SU-DHL-6 (cell line): ENCODE data around the gene CYP2B6.

ENCODE experiments used
- H2AFZ ChIP-seq: fragments of 200-600 bp; sonication (generic); 2 replicates; pipeline ENCODE4 v1.6.1; 2014; ENCODE audit warnings: low read depth, mild to moderate bottlenecking, moderate library complexity, mixed read lengths, antibody characterized with exemption, low read length; ENCODE audit not compliant: severe bottlenecking
- H3F3A ChIP-seq: fragments of 200-600 bp; shearing (Covaris generic); 2 replicates; pipeline ENCODE4 v1.6.0; 2016; ENCODE audit warnings: antibody characterized with exemption, mild to moderate bottlenecking; ENCODE audit not compliant: insufficient read depth
- H3K27ac ChIP-seq: fragments of 200-600 bp; sonication (generic); 2 replicates; pipeline ENCODE4 v1.5.1; 2016; ENCODE audit warnings: low read depth, mild to moderate bottlenecking, low read length, moderate library complexity, mixed read lengths
- H3K27me3 ChIP-seq: fragments of 200-600 bp; sonication (generic), shearing (Covaris generic); 2 replicates; pipeline ENCODE4 v1.6.0; 2014; ENCODE audit warnings: mild to moderate bottlenecking, low read length
- H3K36me3 ChIP-seq: fragments of 200-600 bp; sonication (generic); 2 replicates; pipeline ENCODE4 v1.6.1; 2014; ENCODE audit warnings: mild to moderate bottlenecking, low read length, mixed read lengths
- H3K4me2 ChIP-seq: fragments of 300-600, 200-600 bp; shearing (Covaris generic), sonication (generic); 2 replicates; pipeline ENCODE4 v1.6.0; 2014; ENCODE audit warnings: low read length, low read depth, mild to moderate bottlenecking; ENCODE audit not compliant: poor library complexity, severe bottlenecking
- H3K4me3 ChIP-seq: fragments of 200-600 bp; sonication (generic); 2 replicates; pipeline ENCODE4 v1.5.1; 2014; ENCODE audit warnings: antibody characterized with exemption, low read length, mild to moderate bottlenecking, mixed read lengths; ENCODE audit not compliant: insufficient read depth, poor library complexity, severe bottlenecking
- H3K79me2 ChIP-seq: fragments of 200-600 bp; sonication (generic); 2 replicates; pipeline ENCODE4 v1.6.1; 2014; ENCODE audit warnings: mild to moderate bottlenecking, low read length, moderate library complexity; ENCODE audit not compliant: insufficient read depth
- H3K9ac ChIP-seq: fragments of 200-600 bp; sonication (generic); 2 replicates; pipeline ENCODE4 v1.7.0; 2014; ENCODE audit warnings: mild to moderate bottlenecking, low read length
- H3K9me2 ChIP-seq: fragments of 200-600 bp; sonication (generic); replicated peaks from 2 replicates; pipeline ENCODE4 v1.6.1; 2014; ENCODE audit warnings: low read length; ENCODE audit not compliant: insufficient read depth
- H3K9me3 ChIP-seq: fragments of 200-600 bp; sonication (generic); 2 replicates; pipeline ENCODE4 v1.6.1; 2014; ENCODE audit warnings: low read length, mixed read lengths; ENCODE audit not compliant: insufficient read depth
- H4K20me1 ChIP-seq: fragments of 200-600 bp; sonication (generic); 2 replicates; pipeline ENCODE4 v1.6.1; 2014; ENCODE audit warnings: low read depth, mild to moderate bottlenecking, antibody characterized with exemption, low read length, moderate library complexity, mixed read lengths
- EZH2phosphoT487 ChIP-seq: fragments of 200-600 bp; sonication (generic), shearing (Covaris generic); conservative IDR thresholded peaks from 2 replicates; pipeline ENCODE4 v1.6.1; 2018; ENCODE audit warnings: mild to moderate bottlenecking, antibody characterized with exemption, low read length, moderate library complexity, mixed read lengths
- TF ChIP-seq, protein P1 (sequence below): fragments of 200-600 bp; sonication (generic); IDR thresholded peaks from one replicate; pipeline ENCODE4 v1.5.1; 2017; ENCODE audit warnings: antibody characterized with exemption, mild to moderate bottlenecking, low read length, moderate library complexity; ENCODE audit not compliant: insufficient read depth, poor library complexity, severe bottlenecking

Gene CYP2B6

DNA sequence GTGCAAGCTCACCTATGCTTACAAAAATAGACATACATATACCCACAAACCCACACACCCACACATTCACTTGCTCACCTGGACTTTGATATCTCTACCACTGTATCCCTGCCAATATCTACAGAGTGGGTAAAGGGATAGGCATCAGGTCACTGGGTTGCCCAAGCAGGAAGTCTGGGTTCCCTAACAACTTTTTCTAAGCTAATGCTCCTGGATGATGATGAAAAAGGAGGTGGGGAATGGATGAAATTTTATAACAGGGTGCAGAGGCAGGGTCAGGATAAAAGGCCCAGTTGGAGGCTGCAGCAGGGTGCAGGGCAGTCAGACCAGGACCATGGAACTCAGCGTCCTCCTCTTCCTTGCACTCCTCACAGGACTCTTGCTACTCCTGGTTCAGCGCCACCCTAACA lies at the start of gene CYP2B6:
CYP2B6 (plus strand) TSS at position 311 of the 410 bp plus-strand sequence; CDS start at position 335, 24 bp downstream.
- no peak within 1 kb of the TSS for H3K9ac ChIP-seq
- no peaks in the 10 kb centered on the region for H3K9me3 ChIP-seq
- no peaks in the 10 kb centered on the region for H4K20me1 ChIP-seq
- H2AFZ ChIP-seq: no peak within 1 kb of the TSS
- H3K36me3 ChIP-seq: no peaks in the 10 kb centered on the region
- H3K27ac ChIP-seq: no peak within 1 kb of the TSS
- H3K4me3 ChIP-seq: no peak within 1 kb of the TSS
- H3K4me2 ChIP-seq: no peak within 1 kb of the TSS
- no peaks in the 10 kb centered on the region for H3K9me2 ChIP-seq
- TF ChIP-seq, protein P1, sequence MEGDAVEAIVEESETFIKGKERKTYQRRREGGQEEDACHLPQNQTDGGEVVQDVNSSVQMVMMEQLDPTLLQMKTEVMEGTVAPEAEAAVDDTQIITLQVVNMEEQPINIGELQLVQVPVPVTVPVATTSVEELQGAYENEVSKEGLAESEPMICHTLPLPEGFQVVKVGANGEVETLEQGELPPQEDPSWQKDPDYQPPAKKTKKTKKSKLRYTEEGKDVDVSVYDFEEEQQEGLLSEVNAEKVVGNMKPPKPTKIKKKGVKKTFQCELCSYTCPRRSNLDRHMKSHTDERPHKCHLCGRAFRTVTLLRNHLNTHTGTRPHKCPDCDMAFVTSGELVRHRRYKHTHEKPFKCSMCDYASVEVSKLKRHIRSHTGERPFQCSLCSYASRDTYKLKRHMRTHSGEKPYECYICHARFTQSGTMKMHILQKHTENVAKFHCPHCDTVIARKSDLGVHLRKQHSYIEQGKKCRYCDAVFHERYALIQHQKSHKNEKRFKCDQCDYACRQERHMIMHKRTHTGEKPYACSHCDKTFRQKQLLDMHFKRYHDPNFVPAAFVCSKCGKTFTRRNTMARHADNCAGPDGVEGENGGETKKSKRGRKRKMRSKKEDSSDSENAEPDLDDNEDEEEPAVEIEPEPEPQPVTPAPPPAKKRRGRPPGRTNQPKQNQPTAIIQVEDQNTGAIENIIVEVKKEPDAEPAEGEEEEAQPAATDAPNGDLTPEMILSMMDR: no peak
- TF ChIP-seq EZH2phosphoT487: no peak
- no peaks in the 10 kb centered on the region for H3K27me3 ChIP-seq
- no peaks in the 10 kb centered on the region for H3F3A ChIP-seq
- no peaks in the 10 kb centered on the region for H3K79me2 ChIP-seq

DNA sequence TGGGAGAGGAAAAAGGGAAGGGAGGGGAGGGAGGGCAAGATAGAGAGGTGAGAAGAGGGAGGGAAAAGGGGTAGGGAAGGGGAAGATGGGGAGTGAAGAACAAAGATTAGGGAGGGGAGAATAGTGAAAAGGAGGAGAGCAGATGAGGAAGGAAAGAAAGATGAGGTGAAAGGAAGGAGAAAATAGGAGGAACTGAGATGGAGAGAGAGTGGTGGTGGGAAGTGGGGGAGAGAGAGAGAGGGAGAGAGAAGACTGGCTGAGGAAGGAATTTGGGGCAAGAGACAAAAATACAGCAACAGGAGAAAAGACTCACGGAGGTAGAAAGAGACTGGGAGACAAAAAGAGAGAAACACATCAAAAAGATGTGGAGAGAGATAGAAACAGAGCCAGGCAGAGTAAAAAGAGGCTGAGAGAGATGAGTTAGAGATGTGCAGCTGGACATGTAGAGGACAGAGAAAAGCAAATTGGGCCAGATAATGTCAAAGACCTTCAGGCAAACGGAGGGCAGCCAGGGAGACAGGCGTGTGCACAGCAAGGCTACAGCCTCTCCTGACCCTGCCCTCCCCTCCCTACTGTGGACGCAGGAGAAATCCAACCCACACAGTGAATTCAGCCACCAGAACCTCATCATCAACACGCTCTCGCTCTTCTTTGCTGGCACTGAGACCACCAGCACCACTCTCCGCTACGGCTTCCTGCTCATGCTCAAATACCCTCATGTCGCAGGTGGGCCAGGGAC lies 49.4 kb upstream of the CYP2B6 start:
- TF ChIP-seq, protein P1: no peak
- TF ChIP-seq EZH2phosphoT487: no peak
- Histone ChIP-seq H3K4me2 (no peak overlapping the region), H3K9me2 (no peaks in the 10 kb centered on the region), H3K4me3 (no peak overlapping the region), H3K27ac (no peak overlapping the region), H3K79me2 (no peaks in the 10 kb centered on the region), H2AFZ (no peak overlapping the region), H3K9me3 (no peaks in the 10 kb centered on the region), H3F3A (no peaks in the 10 kb centered on the region), H3K36me3 (no peaks in the 10 kb centered on the region), H3K27me3 (no peaks in the 10 kb centered on the region), H4K20me1 (no peaks in the 10 kb centered on the region), H3K9ac (no peak overlapping the region)

DNA sequence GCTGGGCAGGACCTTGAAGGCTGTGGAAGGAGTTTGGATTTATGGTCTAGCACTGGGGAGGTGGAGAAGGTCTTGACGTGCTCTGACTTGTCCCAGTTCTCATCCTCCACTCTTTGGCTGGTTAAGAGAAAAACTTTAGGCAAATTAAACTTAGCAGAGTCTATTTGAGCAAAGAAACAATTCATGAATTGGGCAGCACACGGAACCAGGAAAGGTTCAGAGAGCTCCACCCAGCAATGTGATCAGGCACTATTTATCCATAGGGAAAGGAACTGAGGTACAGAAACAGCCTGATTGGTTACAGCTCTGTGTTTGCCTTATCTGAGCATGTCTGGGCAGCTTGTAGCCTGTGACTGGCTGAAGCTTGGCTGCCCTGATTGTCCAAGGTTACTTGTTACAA lies 45.4 kb upstream of the CYP2B6 start:
- Histone ChIP-seq H3K27me3 (no peaks in the 10 kb centered on the region), H4K20me1 (no peaks in the 10 kb centered on the region), H3F3A (no peaks in the 10 kb centered on the region), H3K9ac (no peak overlapping the region), H3K9me2 (no peaks in the 10 kb centered on the region), H3K4me2 (no peak overlapping the region), H3K36me3 (no peaks in the 10 kb centered on the region), H3K27ac (no peak overlapping the region), H2AFZ (no peak overlapping the region), H3K79me2 (no peaks in the 10 kb centered on the region), H3K4me3 (no peak overlapping the region), H3K9me3 (no peaks in the 10 kb centered on the region)
- TF ChIP-seq EZH2phosphoT487: no peak
- TF ChIP-seq, protein P1: no peak
